Endothelial cell of umbilical vein (primary cell): ENCODE data around the gene CCDC171. TPM values are rescaled to one million over a fixed set of nuclear protein-coding genes. Genes with fewer than 3 reads are reported as not detected.

Source experiments
- BruUV-seq: library from RNA; stranded (reverse); fragments of 400-500 nt; replicated peaks from 2 replicates; lab custom pipeline; 2021; lab: Mats Ljungman, UMichigan
- CTCF ChIA-PET: fragments of 300-600, 350-600 bp; sonication (Branson Sonifier 250); formaldehyde crosslinking; loops from one replicate; lab custom pipeline; 2021; ENCODE audit warnings: antibody characterized with exemption, inconsistent platforms; lab: Charles Lee
- POLR2A ChIA-PET: fragments of 300-600, 350-600 bp; sonication (Branson Sonifier 250); formaldehyde crosslinking; loops from one replicate; lab custom pipeline; 2021; ENCODE audit warnings: antibody characterized with exemption, inconsistent platforms; lab: Charles Lee
- DNase-seq: peaks from one replicate; pipeline ENCODE4 v3.0.0-alpha.2; 2011; ENCODE audit warnings: low read depth, low spot score
- FAIRE-seq: peaks from 2 replicates; lab custom pipeline; 2011; peaks lifted over from hg19 to GRCh38; lab: Jason Lieb, UNC
- H2AFZ ChIP-seq: 2 replicates; pipeline ENCODE4 v1.6.0; 2012; ENCODE audit warnings: low read depth, low read length, control low read depth, inconsistent platforms
- H3K27ac ChIP-seq: 2 replicates; pipeline ENCODE4 v1.5.1; 2011; ENCODE audit warnings: low read depth, mild to moderate bottlenecking, control low read depth, low read length, moderate library complexity; ENCODE audit not compliant: insufficient read depth
- H3K27me3 ChIP-seq, 2 experiments: 2 replicates each; pipeline versions ENCODE4 v1.6.0 to v1.6.1; 2011; ENCODE audit warnings: low read length in 2 of 2, mixed read lengths in 1 of 2; ENCODE audit not compliant: control insufficient read depth in 2 of 2, insufficient read depth in 2 of 2
- H3K36me3 ChIP-seq, 2 experiments: 2 replicates in 1 of 2; 3 replicates in 1 of 2; pipeline ENCODE4 v1.5.1; 2011; ENCODE audit warnings: low read length in 2 of 2, mild to moderate bottlenecking in 1 of 2, moderate library complexity in 1 of 2; ENCODE audit not compliant: control insufficient read depth in 2 of 2, insufficient read depth in 2 of 2; ENCODE audit errors: extremely low read depth in 1 of 2
- H3K4me1 ChIP-seq: 3 replicates; pipeline ENCODE4 v1.5.1; 2011; ENCODE audit warnings: mild to moderate bottlenecking, low read length; ENCODE audit not compliant: control insufficient read depth, insufficient read depth; ENCODE audit errors: extremely low read depth
- H3K4me2 ChIP-seq: 2 replicates; pipeline ENCODE4 v1.6.1; 2011; ENCODE audit warnings: low read length, control low read depth, mixed read lengths; ENCODE audit not compliant: insufficient read depth
- H3K4me3 ChIP-seq, 3 experiments: fragments of 200-600 bp in 1 of 3; sonication (generic), shearing (Covaris generic) in 1 of 3; replicated peaks in 1 of 3; 2 replicates each; pipeline ENCODE4 v1.5.1; 2011 to 2016; ENCODE audit warnings: control low read depth in 3 of 3, low read length in 3 of 3, mild to moderate bottlenecking in 2 of 3, inconsistent platforms in 1 of 3, low read depth in 1 of 3, moderate library complexity in 1 of 3; ENCODE audit not compliant: insufficient read depth in 1 of 3
- H3K79me2 ChIP-seq: 2 replicates; pipeline ENCODE4 v1.6.0; 2012; ENCODE audit warnings: low read length, inconsistent platforms; ENCODE audit not compliant: control insufficient read depth, insufficient read depth
- H3K9ac ChIP-seq: replicated peaks from 2 replicates; pipeline ENCODE3; 2011; ENCODE audit warnings: low read length, control low read depth; ENCODE audit not compliant: insufficient read depth; ENCODE audit errors: extremely low read depth
- H3K9me1 ChIP-seq: replicated peaks from 3 replicates; pipeline ENCODE4 v1.6.0; 2011; ENCODE audit warnings: mild to moderate bottlenecking, low read length; ENCODE audit not compliant: control insufficient read depth, insufficient read depth; ENCODE audit errors: extremely low read depth
- H3K9me3 ChIP-seq: replicated peaks from 2 replicates; pipeline ENCODE4 v1.5.1; 2012; ENCODE audit warnings: low read length, inconsistent platforms; ENCODE audit not compliant: control insufficient read depth, insufficient read depth
- H4K20me1 ChIP-seq: replicated peaks from 2 replicates; pipeline ENCODE3; 2011; ENCODE audit warnings: mild to moderate bottlenecking, low read length; ENCODE audit not compliant: control insufficient read depth, insufficient read depth; ENCODE audit errors: extremely low read depth
- CTCF ChIP-seq, 2 donors: IDR thresholded peaks; 1 replicate in 1 of 2; 2 replicates in 1 of 2; pipeline ENCODE4 v1.5.1; 2011; ENCODE audit warnings: low read length in 2 of 2, mild to moderate bottlenecking in 2 of 2, moderate library complexity in 2 of 2, control low read depth in 1 of 2, inconsistent platforms in 1 of 2, low read depth in 1 of 2; ENCODE audit not compliant: insufficient read depth in 1 of 2; ENCODE audit errors: extremely low read depth in 1 of 2
- EZH2 ChIP-seq: IDR thresholded peaks from 2 replicates; pipeline ENCODE4 v1.6.1; 2012; ENCODE audit warnings: borderline replicate concordance, low read depth, mild to moderate bottlenecking, moderate library complexity, low read length, inconsistent platforms; ENCODE audit not compliant: severe bottlenecking
- FOS ChIP-seq: IDR thresholded peaks from 2 replicates; pipeline ENCODE4 v1.6.1; 2011; ENCODE audit warnings: mild to moderate bottlenecking, low read length, moderate library complexity, borderline replicate concordance; ENCODE audit not compliant: insufficient read depth
- GATA2 ChIP-seq: IDR thresholded peaks from 2 replicates; pipeline ENCODE4 v1.7.0; 2011; ENCODE audit warnings: low read depth, mild to moderate bottlenecking, moderate library complexity, mixed read lengths, low read length; ENCODE audit not compliant: insufficient read length, insufficient read depth
- JUN ChIP-seq: IDR thresholded peaks from 2 replicates; pipeline ENCODE4 v1.6.1; 2011; ENCODE audit warnings: borderline replicate concordance, low read depth; ENCODE audit not compliant: insufficient read length, insufficient read depth
- MAX ChIP-seq: IDR thresholded peaks from 2 replicates; pipeline ENCODE4 v1.6.1; 2011; ENCODE audit not compliant: insufficient read depth, insufficient read length
- MYC ChIP-seq: IDR thresholded peaks from one replicate; pipeline ENCODE4 v1.6.1; 2011; ENCODE audit warnings: mild to moderate bottlenecking, low read depth, low read length
- POLR2A ChIP-seq: IDR thresholded peaks from 2 replicates; pipeline ENCODE4 v1.6.1; 2012; ENCODE audit warnings: low read depth, mild to moderate bottlenecking, control low read depth, low read length
- POLR2AphosphoS5 ChIP-seq: IDR thresholded peaks from 2 replicates; pipeline ENCODE4 v1.6.1; 2012; ENCODE audit warnings: low read depth, mild to moderate bottlenecking, control low read depth, low read length, moderate library complexity; ENCODE audit not compliant: insufficient read depth
- dilution Hi-C: fragments of 300-500 bp; cut with MboI; formaldehyde crosslinking; loops from one replicate; pipeline ENCODE4 v1.15.0; 2019; ENCODE audit warnings: low sequenced_read_pairs; ENCODE audit not compliant: extremely low pct_ligation_motif_present
- intact Hi-C: fragments of 100-400 bp; cut with micrococcal nuclease; formaldehyde crosslinking; loops from one replicate; pipeline ENCODE4 v1.10.0; 2022
- polyA plus RNA-seq, 4 experiments: library from polyadenylated mRNA; depleted of rRNA in 3 of 4; stranded (reverse) in 3 of 4; unstranded in 1 of 4; fragments of >200 nt; gene quantifications; 2 replicates each; pipeline versions ENCODE4 v1.2.1 to v1.2.3, GENCODE V29; 2011 to 2012; ENCODE audit warnings: missing spikeins in 1 of 4
- total RNA-seq: library from RNA; stranded (reverse); gene quantifications from 2 replicates; pipeline ENCODE4 v1.2.3, GENCODE V29; 2021

Gene CCDC171
- total and polyA plus RNA-seq, 2 donors (not counting 3 experiments of a cell fraction or from before 2014, with no cell fraction given): 0.58 to 1.4 TPM

GRCh38 chr9:15543047-15543813 is 9.6 kb upstream of the CCDC171 start:
- no TSS peak for BruUV-seq
- dilution Hi-C loops: no loop called here
- Histone ChIP-seq H3K9me3 (no peaks in the 10 kb centered on the region), H3K4me2 (no peak overlapping the region), H3K27me3 (peaks cover 0 to 3% of the 10 kb centered on the region in 2 experiments), H3K4me1 (no peaks in the 10 kb centered on the region), H4K20me1 (no peaks in the 10 kb centered on the region), H3K9ac (no peak overlapping the region), H3K79me2 (no peaks in the 10 kb centered on the region), H3K9me1 (no peaks in the 10 kb centered on the region), H3K27ac (no peak overlapping the region), H2AFZ (no peak overlapping the region), H3K4me3 (no peak overlapping the region), H3K36me3 (no peaks in the 10 kb centered on the region)
- CTCF ChIA-PET: no interaction called here
- FAIRE-seq (no peak), DNase-seq (no peak)
- intact Hi-C loops: no loop called here
- POLR2A ChIA-PET: no interaction called here
- no peak for TF ChIP-seq MYC
- TF ChIP-seq CTCF (IDR thresholded peaks at IDR 0.05; ENCODE audit: extremely low read depth in 1 of 2, insufficient read depth in 1 of 2, low read depth in 1 of 2, low read length in 2 of 2): no peak
- no peak for TF ChIP-seq JUN
- no peak for TF ChIP-seq POLR2AphosphoS5
- no peak for TF ChIP-seq EZH2
- TF ChIP-seq POLR2A: no peak
- TF ChIP-seq MAX: no peak
- no peak for TF ChIP-seq GATA2
- no peak for TF ChIP-seq FOS
